Measurements from ENCODE around the gene KIRREL2. TPM values are rescaled to one million over a fixed set of nuclear protein-coding genes. Genes with fewer than 3 reads are reported as not detected.
"Not testable (repeated sequence)": the region's sequence is repeated elsewhere in the genome, so short reads cannot be mapped to it uniquely, and the experiment has no call there.

Gene KIRREL2
- total RNA-seq, 1 donor from 2014 or later: not detected

GRCh38 chr19:35824150-35824549 is 32.6 kb upstream of the KIRREL2 start:
- no peak for DNase-seq
- Histone ChIP-seq H3K9me3 (replicated peaks) (no peaks in the 10 kb centered on the region), H3K4me1 (no peaks in the 10 kb centered on the region), H3K4me3 (no peak overlapping the region), H3K27me3 (ENCODE audit: low read depth) (peaks cover 62% of the 10 kb centered on the region), H3K36me3 (no peaks in the 10 kb centered on the region), H3K27ac (replicated peaks) (no peak overlapping the region)
- intact Hi-C loops (cut with micrococcal nuclease): no loop called here
- no peak for TF ChIP-seq CTCF (IDR thresholded peaks at IDR 0.05; ENCODE audit: borderline replicate concordance)

- no peaks in the 10 kb centered on the region for H3K36me3 ChIP-seq
- no peak for TF ChIP-seq CTCF (IDR thresholded peaks at IDR 0.05; ENCODE audit: borderline replicate concordance)
- H3K27me3 ChIP-seq (ENCODE audit: low read depth): peaks cover 74% of the 10 kb centered on the region
- no peaks in the 10 kb centered on the region for H3K9me3 ChIP-seq (replicated peaks)
- no peak overlapping the region for H3K4me3 ChIP-seq
- no peaks in the 10 kb centered on the region for H3K4me1 ChIP-seq
- intact Hi-C loops (cut with micrococcal nuclease): no loop called here
- no peak overlapping the region for H3K27ac ChIP-seq (replicated peaks)
- peak; percentile 53 for DNase-seq
Measured at GRCh38 chr19:35828692-35829301, 27.9 kb upstream of the KIRREL2 start.

- H3K9me3 ChIP-seq (replicated peaks): no peaks in the 10 kb centered on the region
- no peak for DNase-seq
- peaks cover 77% of the 10 kb centered on the region for H3K27me3 ChIP-seq (ENCODE audit: low read depth)
- H3K4me3 ChIP-seq: no peak overlapping the region
- intact Hi-C loops (cut with micrococcal nuclease): no loop called here
- no peak for TF ChIP-seq CTCF (IDR thresholded peaks at IDR 0.05; ENCODE audit: borderline replicate concordance)
- no peak overlapping the region for H3K27ac ChIP-seq (replicated peaks)
- no peaks in the 10 kb centered on the region for H3K4me1 ChIP-seq
- H3K36me3 ChIP-seq: no peaks in the 10 kb centered on the region
Measured at GRCh38 chr19:35830986-35831385, 25.7 kb upstream of the KIRREL2 start.

- H3K9me3 ChIP-seq (replicated peaks): no peaks in the 10 kb centered on the region
- peaks cover 74% of the 10 kb centered on the region for H3K27me3 ChIP-seq (ENCODE audit: low read depth)
- H3K4me3 ChIP-seq: no peak overlapping the region
- no peak for DNase-seq
- no peaks in the 10 kb centered on the region for H3K36me3 ChIP-seq
- TF ChIP-seq CTCF (IDR thresholded peaks at IDR 0.05; ENCODE audit: borderline replicate concordance): no peak
- intact Hi-C loops (cut with micrococcal nuclease): no loop called here
- H3K27ac ChIP-seq (replicated peaks): no peak overlapping the region
- H3K4me1 ChIP-seq: no peaks in the 10 kb centered on the region
Measured at GRCh38 chr19:35832054-35832453, 24.7 kb upstream of the KIRREL2 start.

- H3K27me3 ChIP-seq (ENCODE audit: low read depth): peaks cover 83% of the 10 kb centered on the region
- intact Hi-C loops (cut with micrococcal nuclease): no loop called here
- peaks cover 12% of the 10 kb centered on the region for H3K9me3 ChIP-seq (replicated peaks)
- no peak overlapping the region for H3K4me3 ChIP-seq
- no peak for DNase-seq
- no peak overlapping the region for H3K27ac ChIP-seq (replicated peaks)
- H3K36me3 ChIP-seq: no peaks in the 10 kb centered on the region
- no peaks in the 10 kb centered on the region for H3K4me1 ChIP-seq
- TF ChIP-seq CTCF (IDR thresholded peaks at IDR 0.05; ENCODE audit: borderline replicate concordance): no peak
Measured at GRCh38 chr19:35833972-35834371, 22.7 kb upstream of the KIRREL2 start.

- H3K4me3 ChIP-seq; H3K27ac ChIP-seq (replicated peaks); intact Hi-C loops (cut with micrococcal nuclease); H3K4me1 ChIP-seq; DNase-seq; H3K36me3 ChIP-seq: not testable (repeated sequence)
- Histone ChIP-seq H3K27me3 (ENCODE audit: low read depth) (peaks cover 82% of the 10 kb centered on the region), H3K9me3 (replicated peaks) (peaks cover 26% of the 10 kb centered on the region)
Measured at GRCh38 chr19:35836096-35836495, 20.6 kb upstream of the KIRREL2 start.

Data from left ventricle myocardium inferior (tissue), 1 donor.